PC-9 (cell line): ENCODE data around the gene MICAL3.

Source experiments
- EZH2 ChIP-seq: fragments of 200-600 bp; sonication (generic); IDR thresholded peaks from 2 replicates; pipeline ENCODE4 v1.8.0; 2017; ENCODE audit warnings: antibody characterized with exemption, low read depth
- TF ChIP-seq, protein P1 (sequence below): fragments of 200-600 bp; sonication (generic); conservative IDR thresholded peaks from 2 replicates; pipeline ENCODE4 v1.6.1; 2017; ENCODE audit warnings: mixed run types, antibody characterized with exemption, mild to moderate bottlenecking, moderate library complexity

DNA sequence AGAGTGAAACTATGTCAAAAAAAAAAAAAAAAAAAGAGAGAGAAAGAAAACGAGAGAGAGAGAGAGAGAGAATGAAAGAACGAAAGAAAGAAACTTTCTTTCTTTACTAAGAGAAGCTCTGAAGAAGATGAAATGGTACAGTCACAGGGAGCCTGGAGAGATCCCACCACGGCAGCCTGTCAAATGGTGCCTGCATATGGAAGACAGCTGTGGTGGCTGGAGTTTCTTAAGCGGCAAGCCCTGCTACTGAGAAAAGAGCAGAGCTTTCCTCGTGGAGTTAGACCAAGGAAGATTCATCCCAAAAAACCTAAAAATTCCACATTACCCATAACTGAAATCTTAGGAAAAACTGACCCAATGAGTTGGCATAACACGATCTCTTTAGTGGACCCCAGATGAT, 66.7 kb downstream of the MICAL3 start:
- TF ChIP-seq, protein P1, sequence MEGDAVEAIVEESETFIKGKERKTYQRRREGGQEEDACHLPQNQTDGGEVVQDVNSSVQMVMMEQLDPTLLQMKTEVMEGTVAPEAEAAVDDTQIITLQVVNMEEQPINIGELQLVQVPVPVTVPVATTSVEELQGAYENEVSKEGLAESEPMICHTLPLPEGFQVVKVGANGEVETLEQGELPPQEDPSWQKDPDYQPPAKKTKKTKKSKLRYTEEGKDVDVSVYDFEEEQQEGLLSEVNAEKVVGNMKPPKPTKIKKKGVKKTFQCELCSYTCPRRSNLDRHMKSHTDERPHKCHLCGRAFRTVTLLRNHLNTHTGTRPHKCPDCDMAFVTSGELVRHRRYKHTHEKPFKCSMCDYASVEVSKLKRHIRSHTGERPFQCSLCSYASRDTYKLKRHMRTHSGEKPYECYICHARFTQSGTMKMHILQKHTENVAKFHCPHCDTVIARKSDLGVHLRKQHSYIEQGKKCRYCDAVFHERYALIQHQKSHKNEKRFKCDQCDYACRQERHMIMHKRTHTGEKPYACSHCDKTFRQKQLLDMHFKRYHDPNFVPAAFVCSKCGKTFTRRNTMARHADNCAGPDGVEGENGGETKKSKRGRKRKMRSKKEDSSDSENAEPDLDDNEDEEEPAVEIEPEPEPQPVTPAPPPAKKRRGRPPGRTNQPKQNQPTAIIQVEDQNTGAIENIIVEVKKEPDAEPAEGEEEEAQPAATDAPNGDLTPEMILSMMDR, result no peak
- no peak for TF ChIP-seq EZH2
